ENCODE measurements around the gene COX6B1. TPM values are rescaled to one million over a fixed set of nuclear protein-coding genes. Genes with fewer than 3 reads are reported as not detected.
"Not testable (repeated sequence)": the region's sequence is repeated elsewhere in the genome, so short reads cannot be mapped to it uniquely, and the experiment has no call there.

Gene COX6B1
- total RNA-seq, 4 donors from 2014 or later: 899 to 1,245 (median 976) TPM

- DNase-seq: no peak
- intact Hi-C loops (cut with DNase I; ENCODE audit: low total_unique reads): no loop called here
- in situ Hi-C loops (cut with MboI; ENCODE audit: low sequenced_read_pairs in 4 of 4): no loop called here
Measured at GRCh38 chr19:35689836-35690235, 41.7 kb downstream of the COX6B1 start.

GRCh38 chr19:35691106-35691505 lies 43.0 kb downstream of the COX6B1 start:
- H3K27me3 ChIP-seq; H3K27ac ChIP-seq; H3K9me3 ChIP-seq; H3K4me1 ChIP-seq; H3K36me3 ChIP-seq; in situ Hi-C loops (cut with MboI; ENCODE audit: low sequenced_read_pairs in 4 of 4); intact Hi-C loops (cut with DNase I; ENCODE audit: low total_unique reads); H3K4me3 ChIP-seq; ATAC-seq; DNase-seq: not testable (repeated sequence)

More at GRCh38 chr19:35689836-35690235, 41.7 kb downstream of the COX6B1 start:
- H3K27ac ChIP-seq: no peak overlapping the region
- no peaks in the 10 kb centered on the region for H3K4me1 ChIP-seq
- peaks cover 0 to 2% (median 0%) of the 10 kb centered on the region in 3 donors for H3K27me3 ChIP-seq
- H3K4me3 ChIP-seq: no peak overlapping the region
- no peak for TF ChIP-seq CTCF (IDR thresholded peaks at IDR 0.05 in 4 of 5, conservative IDR thresholded peaks at IDR 0.05 in 1 of 5)
- no peak for TF ChIP-seq POLR2A (IDR thresholded peaks at IDR 0.05)
- H3K36me3 ChIP-seq: no peaks in the 10 kb centered on the region
- no peak for ATAC-seq
- H3K9me3 ChIP-seq: no peaks in the 10 kb centered on the region

GRCh38 chr19:35692010-35692409 lies 43.9 kb downstream of the COX6B1 start:
- intact Hi-C loops (cut with DNase I; ENCODE audit: low total_unique reads) (loop anchor here (2.0 kb wide), 1 partner anchor 47 kb away; no protein-coding TSS in a partner anchor), in situ Hi-C loops (cut with MboI; ENCODE audit: low sequenced_read_pairs in 4 of 4) (no loop called here)
- Histone ChIP-seq H3K36me3 (no peaks in the 10 kb centered on the region), H3K9me3 (no peaks in the 10 kb centered on the region), H3K4me3 (no peak overlapping the region), H3K27ac (no peak overlapping the region), H3K27me3 (peaks cover 0 to 2% (median 0%) of the 10 kb centered on the region in 3 donors), H3K4me1 (no peaks in the 10 kb centered on the region)
- ATAC-seq (no peak), DNase-seq (no peak)
- TF ChIP-seq CTCF (IDR thresholded peaks at IDR 0.05 in 4 of 5, conservative IDR thresholded peaks at IDR 0.05 in 1 of 5) (no peak), POLR2A (IDR thresholded peaks at IDR 0.05) (no peak)

GRCh38 chr19:35693422-35693821 lies 45.3 kb downstream of the COX6B1 start:
- DNase-seq (no peak), ATAC-seq (peak in 1 of 2 donors; percentile 20)
- no peaks in the 10 kb centered on the region for H3K9me3 ChIP-seq
- intact Hi-C loops (cut with DNase I; ENCODE audit: low total_unique reads) (loop anchor here (1.0 to 2.0 kb wide), 3 partner anchors 24 to 238 kb away; no protein-coding TSS in a partner anchor), in situ Hi-C loops (cut with MboI; ENCODE audit: low sequenced_read_pairs in 4 of 4) (no loop called here)
- no peaks in the 10 kb centered on the region for H3K36me3 ChIP-seq
- TF ChIP-seq CTCF (IDR thresholded peaks at IDR 0.05 in 4 of 5, conservative IDR thresholded peaks at IDR 0.05 in 1 of 5): no peak
- no peak for TF ChIP-seq POLR2A (IDR thresholded peaks at IDR 0.05)
- H3K27ac ChIP-seq: no peak overlapping the region
- peaks cover 0 to 2% (median 0%) of the 10 kb centered on the region in 3 donors for H3K27me3 ChIP-seq
- no peaks in the 10 kb centered on the region for H3K4me1 ChIP-seq
- no peak overlapping the region for H3K4me3 ChIP-seq

- no peaks in the 10 kb centered on the region for H3K36me3 ChIP-seq
- intact Hi-C loops (cut with DNase I; ENCODE audit: low total_unique reads) (loop anchor here (1.0 to 2.0 kb wide), 3 partner anchors 23 to 237 kb away; no protein-coding TSS in a partner anchor), in situ Hi-C loops (cut with MboI; ENCODE audit: low sequenced_read_pairs in 4 of 4) (no loop called here)
- ATAC-seq (peak; percentile 100), DNase-seq (peak; percentile 71 to 86)
- no peaks in the 10 kb centered on the region for H3K4me1 ChIP-seq
- TF ChIP-seq POLR2A (IDR thresholded peaks at IDR 0.05) (no peak), CTCF (IDR thresholded peaks at IDR 0.05 in 4 of 5, conservative IDR thresholded peaks at IDR 0.05 in 1 of 5) (peak; percentile 94 to 98 (median 97))
- H3K27me3 ChIP-seq: peaks cover 0 to 2% (median 0%) of the 10 kb centered on the region in 3 donors
- no peak overlapping the region for H3K4me3 ChIP-seq
- H3K9me3 ChIP-seq: no peaks in the 10 kb centered on the region
- no peak overlapping the region for H3K27ac ChIP-seq
Measured at GRCh38 chr19:35693835-35694599, 45.9 kb downstream of the COX6B1 start.

Data from gastrocnemius medialis (tissue), 4 donors.